GM18520 (cell line): ENCODE measurements around the gene PGBD5.

Experiments
- ATAC-seq: cut with Tn5 transposase; IDR thresholded peaks from one replicate; pipeline ENCODE4 v1.9.1; 2021; ENCODE audit not compliant: unreplicated experiment

PGBD5 gene

GRCh38 chr1:230283678-230284077 is 142.5 kb downstream of the PGBD5 start:
- ATAC-seq: no peak

DNA sequence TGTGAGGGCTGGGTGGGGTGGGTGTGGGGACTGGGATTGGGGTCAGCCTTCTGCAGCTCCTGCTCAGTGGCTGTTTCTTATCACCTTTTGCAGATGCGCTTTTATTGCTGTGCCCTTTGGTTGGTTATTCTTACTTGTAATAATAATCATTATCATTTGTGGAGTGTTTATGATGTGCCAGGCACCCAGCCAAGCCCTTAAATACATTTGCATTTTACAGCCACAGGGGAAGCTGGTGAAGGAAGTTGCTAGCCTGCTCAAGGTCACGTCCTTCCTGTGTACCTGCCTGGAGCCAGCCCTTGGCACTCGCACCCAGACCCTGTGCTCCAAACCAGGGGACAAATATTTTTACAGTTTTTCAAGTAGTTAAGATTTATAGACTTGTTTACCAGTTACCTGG is 144.0 kb downstream of the PGBD5 start:
- ATAC-seq: no peak

GRCh38 chr1:230281556-230281955 is 144.6 kb downstream of the PGBD5 start:
- no peak for ATAC-seq

DNA sequence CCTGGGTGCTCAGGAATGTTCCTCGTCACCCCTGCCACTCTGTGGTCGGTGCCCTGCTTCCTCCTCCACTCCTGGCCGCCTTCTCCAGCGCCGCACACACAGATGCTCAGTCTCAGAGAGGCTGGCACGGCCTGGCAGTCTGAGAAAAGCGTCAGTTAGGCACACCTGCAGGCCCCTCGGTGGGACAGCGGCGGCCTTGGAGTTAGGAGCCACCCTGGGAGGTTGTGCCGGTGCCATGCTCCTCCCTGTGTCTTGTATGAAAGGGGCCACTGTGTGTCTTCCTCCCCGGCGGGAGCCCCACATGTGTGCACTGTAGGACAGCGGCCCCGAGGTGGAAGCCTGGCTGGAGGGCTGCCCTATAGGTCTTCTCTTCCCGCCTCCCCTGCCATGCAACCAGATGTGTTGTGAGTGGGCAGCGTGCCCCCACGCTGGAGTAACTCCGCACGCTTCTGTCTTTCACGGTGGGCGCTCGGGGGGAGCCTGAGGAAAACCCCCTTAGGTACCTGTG is 145.2 kb downstream of the PGBD5 start:
- no peak for ATAC-seq

DNA sequence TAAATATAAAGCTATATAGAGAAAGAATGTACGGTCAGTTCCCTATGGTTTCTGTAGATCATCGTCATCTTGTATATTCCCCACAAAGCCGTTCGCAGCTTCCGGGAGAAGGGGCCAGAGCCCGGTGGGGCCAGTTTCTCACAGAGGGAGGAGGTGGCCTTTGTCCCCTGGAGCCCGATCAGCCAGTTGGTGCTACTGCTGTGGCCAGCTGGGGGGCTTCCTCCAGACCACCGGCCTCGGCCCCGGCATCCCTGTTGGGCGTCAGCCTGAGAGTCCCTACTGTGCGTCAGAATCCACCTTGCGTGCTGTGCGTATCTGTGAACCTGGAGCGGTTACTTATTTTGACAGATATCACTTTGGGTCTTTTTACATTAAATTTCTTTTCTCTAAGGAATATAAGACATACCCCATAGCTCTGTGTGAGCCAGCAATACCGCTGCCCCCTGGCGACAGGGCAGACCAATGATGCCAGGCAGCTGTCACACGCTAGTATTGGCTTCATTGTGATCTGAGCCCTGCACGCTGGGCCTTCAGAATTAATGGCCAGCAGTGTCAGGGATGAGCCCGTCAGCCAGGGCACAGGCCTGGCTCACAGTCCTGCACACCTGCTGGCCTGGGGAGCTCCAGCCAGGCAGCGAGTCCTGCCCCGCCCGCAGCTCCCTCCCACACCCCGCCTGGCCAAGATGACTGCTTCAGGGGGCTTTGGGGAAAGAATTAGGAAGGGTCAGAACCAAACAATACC is 145.9 kb downstream of the PGBD5 start:
- ATAC-seq: no peak

DNA sequence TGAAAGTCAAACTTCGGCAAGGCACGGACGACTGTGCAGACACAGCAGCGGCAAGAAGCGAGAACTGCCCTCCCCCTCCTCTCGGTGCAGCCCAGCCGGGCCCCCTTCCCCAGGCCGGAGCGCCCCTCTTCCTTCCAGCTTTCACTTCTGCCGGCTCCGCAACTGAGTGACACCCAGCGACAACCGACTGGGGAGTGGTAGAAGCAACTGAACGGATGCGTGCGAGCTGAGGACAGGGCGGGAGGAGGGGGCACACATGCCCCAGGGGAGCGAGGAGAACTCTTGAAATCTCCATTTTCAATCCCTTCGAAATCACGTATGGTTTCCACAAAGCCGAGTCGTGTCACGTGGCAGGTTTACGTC is 146.6 kb downstream of the PGBD5 start:
- ATAC-seq: no peak

GRCh38 chr1:230278871-230279582 is 147.1 kb downstream of the PGBD5 start:
- no peak for ATAC-seq

GRCh38 chr1:230278376-230278775 is 147.8 kb downstream of the PGBD5 start:
- no peak for ATAC-seq

DNA sequence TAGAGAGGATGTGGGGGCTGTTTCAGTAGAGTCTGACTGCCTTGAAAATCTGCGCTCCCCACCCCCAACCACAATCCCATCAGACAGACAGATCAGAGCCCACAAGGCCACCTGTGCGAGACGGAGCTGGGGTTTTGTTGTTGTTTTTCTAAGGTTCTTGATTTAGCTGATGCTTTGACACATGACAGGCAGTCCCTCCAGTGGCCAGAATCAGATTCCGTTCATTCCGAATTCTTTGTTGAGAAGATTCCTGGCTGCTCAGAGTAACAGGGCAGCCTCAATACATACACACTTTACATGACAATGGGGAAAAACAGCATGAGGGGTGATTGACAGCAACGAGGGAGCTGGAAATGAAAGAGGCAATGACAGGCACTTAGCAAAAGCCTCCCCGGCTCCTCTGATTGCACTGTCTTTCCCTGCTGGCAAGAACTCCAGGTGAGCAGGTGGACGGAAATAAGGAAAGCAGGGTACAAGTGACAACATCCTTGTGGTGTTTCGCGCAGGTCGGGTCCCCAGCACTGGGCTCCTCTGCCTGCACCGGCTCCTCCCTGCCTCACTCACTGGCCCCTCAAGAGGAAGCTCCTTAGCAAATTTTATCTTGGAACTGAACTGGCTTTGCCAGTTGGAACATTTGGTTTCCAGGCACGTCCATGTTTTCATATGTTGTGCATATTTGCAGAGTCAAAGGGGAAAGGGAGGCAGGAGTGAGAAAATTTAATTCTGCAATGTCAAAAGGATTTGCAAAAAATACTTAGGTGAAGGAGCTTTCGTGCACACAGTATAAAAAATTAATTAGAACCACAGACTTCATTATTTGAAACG is 148.7 kb downstream of the PGBD5 start:
- ATAC-seq: no peak

GRCh38 chr1:230276401-230276800 is 149.7 kb downstream of the PGBD5 start:
- ATAC-seq: no peak

- no peak for ATAC-seq
Observed at GRCh38 chr1:230274254-230274653, 151.9 kb downstream of the PGBD5 start.

GRCh38 chr1:230273141-230273710 is 152.9 kb downstream of the PGBD5 start:
- no peak for ATAC-seq

DNA sequence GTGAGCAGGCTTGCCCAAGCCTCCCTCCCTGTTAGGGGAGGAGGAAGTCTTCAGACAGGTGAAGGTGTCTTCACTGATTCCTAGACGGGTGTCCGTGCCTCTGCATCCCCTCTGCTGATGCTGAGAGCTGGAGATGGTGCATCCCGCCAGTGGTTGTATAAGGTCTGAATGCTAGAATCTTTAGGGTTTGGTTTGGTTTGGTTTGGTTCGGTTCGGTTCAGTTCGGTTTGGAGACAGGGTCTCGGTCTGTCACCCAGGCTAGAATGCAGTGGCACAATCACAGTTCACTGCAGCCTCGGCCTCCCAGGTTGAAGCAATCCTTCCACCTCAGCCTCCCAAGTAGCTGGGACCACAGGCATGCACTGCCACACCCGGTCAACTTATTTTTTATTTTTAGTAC is 153.6 kb downstream of the PGBD5 start:
- no peak for ATAC-seq

- ATAC-seq: no peak
Observed at GRCh38 chr1:230271300-230272035, 154.7 kb downstream of the PGBD5 start.

DNA sequence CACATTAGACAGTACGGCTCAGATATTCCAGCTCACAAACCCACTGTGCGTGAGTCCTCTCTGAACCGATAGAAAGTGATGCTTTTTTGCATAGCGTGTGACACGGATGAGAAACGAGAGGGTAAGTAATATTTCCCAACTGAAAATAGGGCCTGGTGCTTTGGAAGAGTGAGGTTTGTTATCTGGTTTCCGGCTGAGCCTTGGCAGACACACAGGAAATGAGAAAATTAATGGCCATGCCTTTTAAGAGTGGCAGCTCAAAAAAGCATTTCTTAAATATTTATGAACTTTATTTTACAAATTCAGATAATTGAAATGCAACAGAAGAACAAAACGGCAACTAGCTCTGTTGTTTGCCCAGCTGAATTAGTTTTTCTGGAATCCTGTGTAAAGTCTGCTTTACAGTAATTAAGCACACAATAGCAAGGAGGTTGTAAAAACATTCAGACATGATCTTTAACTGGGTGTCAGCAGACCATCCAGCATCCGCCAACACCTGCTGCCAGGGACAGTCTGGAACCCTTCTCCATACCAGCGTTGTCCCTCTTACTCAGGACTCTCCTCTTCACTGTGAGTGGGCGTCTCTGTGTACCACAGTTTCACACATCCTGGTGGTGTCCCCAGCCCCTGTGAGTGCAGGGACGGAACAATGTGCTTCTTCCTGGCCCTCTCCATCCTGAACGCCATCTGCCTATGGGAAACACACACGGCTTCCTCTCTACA is 155.4 kb downstream of the PGBD5 start:
- ATAC-seq: no peak

DNA sequence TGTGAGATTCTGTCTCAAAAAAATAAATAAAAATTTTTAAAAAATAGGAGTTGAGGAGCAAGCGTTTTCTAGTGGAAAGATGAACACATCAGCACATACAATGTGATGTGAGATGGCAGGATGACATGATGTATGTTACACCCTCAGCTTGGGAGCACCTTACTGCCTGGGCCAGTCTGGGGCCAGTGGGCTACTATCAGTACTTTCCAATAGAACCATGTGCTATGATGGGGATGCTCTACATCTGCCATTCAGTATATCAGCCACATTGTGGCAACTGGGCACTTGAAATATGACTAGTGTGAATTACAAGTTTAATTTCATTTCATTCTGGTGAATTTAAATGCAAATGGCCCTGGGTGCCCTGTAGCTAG is 156.0 kb downstream of the PGBD5 start:
- ATAC-seq: no peak

DNA sequence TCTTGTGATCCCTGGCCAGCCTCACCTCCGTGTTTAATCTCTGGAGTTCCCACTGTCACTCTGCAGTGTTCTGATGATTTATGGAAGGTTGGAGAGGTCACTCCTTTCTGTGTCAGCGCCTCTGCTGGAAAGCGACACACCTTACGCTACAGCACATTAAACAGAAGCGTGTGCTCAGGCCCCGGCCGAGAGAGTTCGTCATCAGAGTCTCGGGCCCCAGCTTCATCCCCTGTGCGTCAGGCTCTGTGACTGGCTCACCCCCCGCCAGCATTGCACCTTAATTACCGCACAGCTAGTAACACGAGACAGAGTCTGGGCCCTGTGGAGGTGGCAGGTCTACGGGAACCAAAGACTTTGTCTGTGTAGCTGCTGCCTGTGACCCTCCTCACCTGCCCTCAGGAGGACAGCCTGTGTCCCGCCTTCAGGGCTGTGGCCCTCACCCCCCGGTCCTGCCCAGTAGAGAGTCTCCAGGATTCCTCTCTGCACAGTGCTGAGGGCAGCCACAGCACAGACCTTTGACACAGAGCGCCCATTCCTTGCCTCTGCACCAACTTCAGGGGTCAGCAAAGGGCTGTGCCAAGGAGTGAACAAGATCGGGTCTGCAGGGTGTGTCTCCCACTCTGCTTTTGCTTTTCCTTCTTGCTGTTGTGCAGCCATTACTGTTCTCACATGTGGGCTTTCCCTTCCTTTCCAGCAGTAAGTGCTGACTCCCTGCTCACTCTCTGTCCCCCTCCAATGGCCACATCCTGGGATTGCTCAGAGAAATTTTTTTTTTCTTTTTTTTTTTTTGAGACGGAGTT is 157.6 kb downstream of the PGBD5 start:
- ATAC-seq: no peak

GRCh38 chr1:230267338-230268065 is 158.6 kb downstream of the PGBD5 start:
- ATAC-seq: no peak

DNA sequence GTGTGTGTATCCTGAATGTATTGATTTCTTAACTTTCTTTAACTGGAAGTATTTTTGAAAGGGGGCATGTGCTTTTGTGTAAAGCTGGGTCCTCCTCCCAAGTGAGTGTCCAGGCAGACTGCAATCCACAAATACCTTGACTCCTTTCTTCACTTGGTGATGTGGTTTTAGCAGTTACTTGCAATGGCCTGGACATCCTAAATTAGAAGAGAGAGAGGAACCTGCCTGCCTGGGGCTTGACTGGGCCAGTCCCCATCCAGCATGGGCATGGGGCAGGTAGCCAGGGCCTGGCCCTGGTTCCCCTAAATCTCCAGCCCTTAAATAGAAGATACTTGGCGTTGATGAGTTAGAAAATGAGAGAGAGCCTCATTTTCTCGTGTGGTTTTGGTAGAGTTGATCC is 159.7 kb downstream of the PGBD5 start:
- ATAC-seq: no peak
